ENCODE data around the gene C15orf39.
"Not testable (repeated sequence)": the region's sequence is repeated elsewhere in the genome, so short reads cannot be mapped to it uniquely, and the experiment has no call there.

The C15orf39 gene

GRCh38 chr15:75217012-75217411 is 15.3 kb downstream of the C15orf39 start:
- no peak for DNase-seq
- no peak overlapping the region for H3K4me3 Mint-ChIP-seq
- peaks cover 10% of the 10 kb centered on the region for H3K36me3 Mint-ChIP-seq
- CTCF ChIA-PET = no interaction called here
- H3K27me3 Mint-ChIP-seq = no peaks in the 10 kb centered on the region
- H3K27ac Mint-ChIP-seq = no peak overlapping the region
- no peaks in the 10 kb centered on the region for H3K9me3 Mint-ChIP-seq
- no peaks in the 10 kb centered on the region for H3K4me1 Mint-ChIP-seq

- H3K27ac Mint-ChIP-seq, H3K4me1 Mint-ChIP-seq, CTCF ChIA-PET, DNase-seq, H3K36me3 Mint-ChIP-seq, H3K9me3 Mint-ChIP-seq, H3K27me3 Mint-ChIP-seq, H3K4me3 Mint-ChIP-seq: not testable (repeated sequence)
Observed at GRCh38 chr15:75217574-75217973, 15.9 kb downstream of the C15orf39 start.

- H3K27ac Mint-ChIP-seq, H3K4me3 Mint-ChIP-seq, CTCF ChIA-PET, DNase-seq, H3K9me3 Mint-ChIP-seq, H3K36me3 Mint-ChIP-seq, H3K27me3 Mint-ChIP-seq, H3K4me1 Mint-ChIP-seq: not testable (repeated sequence)
Observed at GRCh38 chr15:75219507-75219929, 17.8 kb downstream of the C15orf39 start.

- CTCF ChIA-PET = no interaction called here
- peaks cover 25% of the 10 kb centered on the region for H3K27me3 Mint-ChIP-seq
- H3K9me3 Mint-ChIP-seq = no peaks in the 10 kb centered on the region
- H3K27ac Mint-ChIP-seq = no peak overlapping the region
- no peaks in the 10 kb centered on the region for H3K4me1 Mint-ChIP-seq
- H3K36me3 Mint-ChIP-seq = no peaks in the 10 kb centered on the region
- no peak for DNase-seq
- H3K4me3 Mint-ChIP-seq = no peak overlapping the region
Observed at GRCh38 chr15:75223688-75224087, 22.0 kb downstream of the C15orf39 start.

- DNase-seq = no peak
- Mint-ChIP-seq H3K27me3 (peaks cover 29% of the 10 kb centered on the region), H3K9me3 (no peaks in the 10 kb centered on the region), H3K4me3 (no peak overlapping the region), H3K4me1 (no peaks in the 10 kb centered on the region), H3K27ac (no peak overlapping the region), H3K36me3 (no peaks in the 10 kb centered on the region)
- CTCF ChIA-PET = no interaction called here
Observed at GRCh38 chr15:75224281-75224680, 22.6 kb downstream of the C15orf39 start.

- H3K4me3 Mint-ChIP-seq, H3K36me3 Mint-ChIP-seq, H3K4me1 Mint-ChIP-seq, H3K9me3 Mint-ChIP-seq, H3K27ac Mint-ChIP-seq, CTCF ChIA-PET: not testable (repeated sequence)
- peaks cover 32% of the 10 kb centered on the region for H3K27me3 Mint-ChIP-seq
- peak; percentile 10 for DNase-seq
Observed at GRCh38 chr15:75225102-75225836, 23.6 kb downstream of the C15orf39 start.

- Mint-ChIP-seq H3K4me1 (no peaks in the 10 kb centered on the region), H3K36me3 (no peaks in the 10 kb centered on the region), H3K27ac (no peak overlapping the region), H3K27me3 (peaks cover 32% of the 10 kb centered on the region), H3K4me3 (no peak overlapping the region), H3K9me3 (no peaks in the 10 kb centered on the region)
- peak; percentile 16 for DNase-seq
- CTCF ChIA-PET = no interaction called here
Observed at GRCh38 chr15:75225951-75226732, 24.5 kb downstream of the C15orf39 start.

GRCh38 chr15:75227112-75227511 is 25.4 kb downstream of the C15orf39 start:
- DNase-seq = peak; percentile 5
- H3K4me3 Mint-ChIP-seq, H3K9me3 Mint-ChIP-seq, CTCF ChIA-PET, H3K4me1 Mint-ChIP-seq, H3K27ac Mint-ChIP-seq, H3K36me3 Mint-ChIP-seq: not testable (repeated sequence)
- peaks cover 32% of the 10 kb centered on the region for H3K27me3 Mint-ChIP-seq

GRCh38 chr15:75227663-75228280 is 26.1 kb downstream of the C15orf39 start:
- Mint-ChIP-seq H3K9me3 (no peaks in the 10 kb centered on the region), H3K36me3 (no peaks in the 10 kb centered on the region), H3K4me3 (no peak overlapping the region), H3K27ac (no peak overlapping the region), H3K4me1 (no peaks in the 10 kb centered on the region), H3K27me3 (peaks cover 38% of the 10 kb centered on the region)
- CTCF ChIA-PET = no interaction called here
- DNase-seq = peak; percentile 16

GRCh38 chr15:75228787-75229186 is 27.1 kb downstream of the C15orf39 start:
- H3K36me3 Mint-ChIP-seq = no peaks in the 10 kb centered on the region

GRCh38 chr15:75229191-75230015 is 27.7 kb downstream of the C15orf39 start:
- no peaks in the 10 kb centered on the region for H3K36me3 Mint-ChIP-seq
- H3K27me3 Mint-ChIP-seq = peaks cover 55% of the 10 kb centered on the region
- no peaks in the 10 kb centered on the region for H3K4me1 Mint-ChIP-seq
- CTCF ChIA-PET = interaction anchor here (1.1 kb wide), 1 partner anchor 25 kb away, joined by 5 read pairs; no protein-coding TSS in a partner anchor
- no peak for DNase-seq
- H3K4me3 Mint-ChIP-seq = no peak overlapping the region
- no peak overlapping the region for H3K27ac Mint-ChIP-seq
- H3K9me3 Mint-ChIP-seq = no peaks in the 10 kb centered on the region

More at GRCh38 chr15:75228787-75229186, 27.1 kb downstream of the C15orf39 start:
- DNase-seq = no peak
- H3K9me3 Mint-ChIP-seq = no peaks in the 10 kb centered on the region
- no peak overlapping the region for H3K4me3 Mint-ChIP-seq
- CTCF ChIA-PET = no interaction called here
- H3K27me3 Mint-ChIP-seq = peaks cover 49% of the 10 kb centered on the region
- H3K4me1 Mint-ChIP-seq = no peaks in the 10 kb centered on the region
- H3K27ac Mint-ChIP-seq = no peak overlapping the region

- H3K27ac Mint-ChIP-seq = no peak overlapping the region
- no peaks in the 10 kb centered on the region for H3K9me3 Mint-ChIP-seq
- H3K27me3 Mint-ChIP-seq = peaks cover 58% of the 10 kb centered on the region
- CTCF ChIA-PET = interaction anchor here (1.1 kb wide), 1 partner anchor 26 kb away, joined by 5 read pairs; no protein-coding TSS in a partner anchor
- no peak overlapping the region for H3K4me3 Mint-ChIP-seq
- H3K36me3 Mint-ChIP-seq = no peaks in the 10 kb centered on the region
- no peaks in the 10 kb centered on the region for H3K4me1 Mint-ChIP-seq
- DNase-seq = no peak
Observed at GRCh38 chr15:75230016-75230343, 28.3 kb downstream of the C15orf39 start.

- H3K4me1 Mint-ChIP-seq = no peaks in the 10 kb centered on the region
- DNase-seq = no peak
- no peaks in the 10 kb centered on the region for H3K36me3 Mint-ChIP-seq
- H3K27ac Mint-ChIP-seq = no peak overlapping the region
- H3K4me3 Mint-ChIP-seq = no peak overlapping the region
- CTCF ChIA-PET = interaction anchor here (1.1 kb wide), 1 partner anchor 27 kb away, joined by 5 read pairs; no protein-coding TSS in a partner anchor
- no peaks in the 10 kb centered on the region for H3K9me3 Mint-ChIP-seq
- H3K27me3 Mint-ChIP-seq = peaks cover 62% of the 10 kb centered on the region
Observed at GRCh38 chr15:75230551-75231371, 29.1 kb downstream of the C15orf39 start.
